Middle frontal gyrus (tissue), 1 donor: Measurements from ENCODE around the gene SCD5.

ENCODE experiments used
- DNase-seq: peaks from one replicate; pipeline ENCODE4 v3.0.0-alpha.2; 2015; ENCODE audit warnings: low spot score; ENCODE audit errors: extremely low spot score

Gene SCD5

DNA sequence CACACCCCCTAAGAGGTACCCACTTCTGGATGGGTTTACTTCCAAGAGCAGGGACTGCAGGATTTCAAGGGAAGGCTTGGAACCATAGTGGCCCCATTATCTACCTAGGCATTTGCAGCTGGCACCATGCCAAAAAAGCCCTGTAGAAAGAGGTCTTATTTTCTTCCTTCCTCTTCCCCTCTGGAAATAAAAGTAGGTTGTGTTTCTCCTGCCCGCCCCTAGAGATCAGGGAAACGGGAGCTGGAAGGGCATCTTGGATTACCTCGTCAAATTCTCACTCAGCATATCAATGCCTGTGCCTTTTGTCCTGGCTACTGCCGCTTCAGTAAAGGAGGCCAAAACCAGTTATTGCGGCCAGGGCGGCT, 1.6 kb downstream of the SCD5 start:
- DNase-seq, result no peak

DNA sequence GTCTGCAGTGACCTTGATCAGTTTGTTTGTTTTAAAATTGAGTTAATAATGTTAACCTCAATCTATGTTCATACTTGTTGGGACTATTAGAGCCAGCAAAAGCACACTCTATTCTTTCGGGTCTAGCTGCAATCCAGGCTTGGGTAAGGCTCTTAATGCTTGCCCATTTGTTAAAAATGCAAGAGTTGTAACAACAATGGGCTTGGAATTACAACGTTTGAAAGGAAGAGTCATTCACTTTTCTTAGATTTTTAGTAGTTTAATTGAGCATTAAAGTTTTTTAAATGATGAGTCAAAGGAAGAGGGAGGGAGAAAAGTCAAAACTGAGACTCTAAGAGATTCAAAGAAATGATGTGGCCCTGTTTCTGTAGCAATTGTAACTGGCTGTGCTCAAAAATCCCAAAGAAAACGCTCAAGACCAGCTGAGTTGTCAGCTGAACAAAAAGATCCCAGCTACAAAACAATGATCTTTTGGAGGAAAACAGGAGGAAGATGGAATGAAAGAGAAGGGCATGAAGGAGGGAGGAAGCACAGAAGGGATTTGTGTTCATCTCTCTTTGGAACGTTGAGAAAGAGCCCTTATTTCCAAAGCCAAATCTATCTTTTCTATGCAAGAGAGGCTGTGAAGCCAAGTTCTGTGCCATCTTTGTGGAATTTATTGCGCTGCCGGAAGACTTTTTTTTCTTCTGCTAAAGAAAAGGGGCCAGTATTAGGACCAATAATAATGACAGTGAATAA, 5.5 kb downstream of the SCD5 start:
- DNase-seq, result no peak

DNA sequence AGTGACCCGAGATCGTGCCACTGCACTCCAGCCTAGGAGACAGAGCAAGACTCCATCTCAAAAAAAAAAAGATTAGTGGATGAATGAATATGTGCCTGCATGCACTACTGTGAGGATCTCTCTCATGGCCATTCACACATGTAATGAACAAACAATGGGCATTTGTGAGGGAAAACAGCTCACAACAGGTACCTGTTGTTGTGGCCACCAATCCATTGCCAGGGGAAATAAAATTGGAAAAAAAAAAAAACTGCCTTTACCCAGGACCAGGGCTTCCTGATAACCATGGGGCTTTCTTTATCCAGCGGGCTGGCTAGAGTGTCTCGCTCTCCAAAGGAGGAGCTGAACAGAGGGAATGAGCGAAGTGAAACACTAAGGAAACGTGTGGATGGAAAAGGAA, 7.4 kb downstream of the SCD5 start:
- DNase-seq, result no peak

DNA sequence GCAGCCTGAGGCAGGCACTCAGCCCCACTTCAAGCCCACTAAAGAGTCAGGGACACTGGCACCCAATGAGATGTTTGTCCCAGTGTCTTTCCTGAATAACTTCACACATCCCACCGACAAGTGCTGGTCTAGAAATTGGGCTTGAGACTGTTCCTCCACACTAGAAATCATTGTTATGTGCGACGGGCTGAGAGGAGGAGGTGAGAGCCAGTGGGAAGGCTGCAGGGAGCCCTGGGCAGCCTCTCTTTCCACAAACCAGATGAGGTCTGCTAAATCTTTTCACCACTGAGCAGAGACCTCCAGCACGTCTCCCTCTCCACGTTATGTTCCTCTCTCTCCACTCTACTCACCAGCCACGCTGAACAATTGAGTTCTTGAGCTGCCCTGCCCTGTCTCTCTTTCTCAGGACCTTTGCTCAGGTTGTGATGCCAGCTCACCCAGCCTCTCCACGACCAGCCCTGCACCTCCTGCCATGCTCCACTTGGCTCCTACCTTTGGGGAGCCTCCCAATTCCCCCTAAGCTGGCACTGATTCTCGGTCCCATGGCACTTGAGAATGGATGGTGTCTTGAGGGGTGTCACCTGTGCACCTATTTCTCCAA, 8.4 kb downstream of the SCD5 start:
- DNase-seq, result no peak

DNA sequence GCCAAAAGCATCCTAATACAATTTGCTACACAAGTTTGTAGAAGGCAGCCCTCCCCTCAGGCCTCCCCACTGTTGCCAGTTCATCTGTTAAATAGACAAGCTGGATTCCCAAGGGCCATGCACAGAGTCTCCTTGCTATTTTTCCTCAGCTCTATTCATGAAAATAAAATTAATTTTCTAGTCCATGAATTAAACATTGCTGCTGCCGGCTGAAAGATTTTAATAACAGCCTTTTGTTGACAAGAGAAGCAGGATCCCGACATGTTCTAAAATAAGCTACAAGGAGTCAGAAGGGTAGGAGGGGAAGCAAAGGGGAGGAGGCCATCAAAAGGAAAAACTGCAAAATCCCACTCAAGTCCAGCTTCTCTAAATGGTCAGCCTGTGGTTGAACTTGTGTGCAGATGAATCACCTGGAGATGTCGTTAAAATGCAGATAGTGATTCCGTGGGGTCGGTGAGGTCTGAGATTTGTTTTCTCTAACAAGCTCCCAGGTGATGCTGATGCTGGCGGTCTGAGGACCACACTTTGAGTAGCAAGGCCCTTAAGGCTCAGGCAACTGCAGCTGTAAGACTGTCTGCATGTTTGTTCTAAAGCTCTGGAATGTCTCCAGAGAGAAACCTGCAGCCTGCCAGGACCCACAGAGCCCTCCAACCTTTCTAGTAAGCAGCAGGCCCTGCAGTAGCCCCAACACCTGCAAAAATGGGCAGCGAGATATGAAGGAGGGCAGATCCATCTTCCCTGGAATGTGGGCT, 9.4 kb downstream of the SCD5 start:
- DNase-seq, result no peak

DNA sequence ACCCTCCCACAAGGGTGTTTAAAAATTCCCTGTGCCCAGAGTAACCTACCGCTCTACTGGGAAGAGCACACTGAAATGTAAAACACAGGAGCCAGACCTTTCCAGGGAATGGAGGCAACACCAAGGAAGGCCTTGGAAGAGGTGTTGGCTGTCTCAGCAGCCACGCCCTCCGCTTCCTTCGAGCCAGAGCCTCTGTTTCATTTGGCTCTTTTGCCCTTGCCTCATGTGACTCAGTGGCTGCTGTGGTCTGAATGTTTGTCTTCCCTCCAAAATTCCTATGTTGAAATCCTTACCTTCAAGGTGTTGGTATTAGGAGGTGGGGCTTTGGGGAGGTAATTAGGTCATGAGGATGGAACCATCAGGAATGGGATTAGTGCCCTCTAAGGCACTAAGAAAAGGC, 11.3 kb downstream of the SCD5 start:
- DNase-seq, result no peak

DNA sequence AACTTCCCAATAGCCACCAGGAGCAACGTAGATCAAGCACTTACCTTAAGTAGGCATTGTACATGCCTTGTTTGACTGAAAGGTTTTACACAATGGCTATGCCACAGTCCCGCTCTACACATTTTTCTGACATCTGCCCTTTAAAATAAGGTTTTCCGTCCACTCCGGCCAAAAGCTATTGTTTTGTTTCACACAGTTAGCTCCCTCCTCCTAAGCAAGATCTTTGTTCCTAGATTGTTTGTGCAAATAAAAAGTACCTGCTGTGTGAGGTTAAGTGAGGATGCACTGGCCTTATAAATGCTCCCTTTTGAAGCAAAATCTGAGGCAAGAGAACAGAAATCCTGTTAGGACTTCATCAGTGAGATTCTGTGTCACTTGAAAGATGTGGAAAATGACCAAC, 11.8 kb downstream of the SCD5 start:
- DNase-seq, result no peak

DNA sequence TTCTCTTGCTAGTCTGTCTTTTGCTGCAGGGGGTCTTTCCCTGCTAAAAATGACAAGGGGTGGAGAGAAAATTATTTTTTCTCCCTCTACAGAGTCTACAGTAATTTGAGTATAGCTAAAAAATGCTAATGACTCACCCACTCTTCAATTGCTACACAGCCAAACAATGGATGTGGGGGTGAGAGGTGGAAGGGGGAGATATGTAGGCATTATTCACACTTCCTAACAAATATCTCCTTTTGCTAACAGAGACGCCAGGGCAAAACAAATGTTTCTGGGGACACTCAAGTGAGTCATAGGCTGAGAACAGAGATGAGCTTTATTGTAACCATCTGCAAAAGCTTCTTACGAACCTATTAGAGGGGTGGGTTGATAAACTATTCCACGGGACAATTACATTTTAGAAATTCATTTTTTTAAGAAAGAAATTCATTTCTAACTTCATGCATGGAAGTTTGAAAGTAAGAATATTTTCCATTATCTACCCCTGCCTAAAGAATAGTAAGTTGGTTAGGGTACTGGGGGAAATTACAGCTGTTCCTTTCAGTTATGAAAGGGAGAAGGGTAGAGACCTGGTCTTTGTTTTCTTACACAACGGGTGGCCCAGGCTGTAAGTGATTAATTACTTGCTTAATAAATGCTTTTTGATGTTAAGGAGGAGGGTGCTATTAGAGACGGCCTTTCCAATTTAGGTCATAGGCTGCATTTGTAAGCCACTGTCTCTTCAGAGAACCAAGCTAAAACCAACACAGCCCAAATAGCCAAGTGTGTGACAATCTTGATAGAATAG, 12.8 kb downstream of the SCD5 start:
- no peak for DNase-seq

DNA sequence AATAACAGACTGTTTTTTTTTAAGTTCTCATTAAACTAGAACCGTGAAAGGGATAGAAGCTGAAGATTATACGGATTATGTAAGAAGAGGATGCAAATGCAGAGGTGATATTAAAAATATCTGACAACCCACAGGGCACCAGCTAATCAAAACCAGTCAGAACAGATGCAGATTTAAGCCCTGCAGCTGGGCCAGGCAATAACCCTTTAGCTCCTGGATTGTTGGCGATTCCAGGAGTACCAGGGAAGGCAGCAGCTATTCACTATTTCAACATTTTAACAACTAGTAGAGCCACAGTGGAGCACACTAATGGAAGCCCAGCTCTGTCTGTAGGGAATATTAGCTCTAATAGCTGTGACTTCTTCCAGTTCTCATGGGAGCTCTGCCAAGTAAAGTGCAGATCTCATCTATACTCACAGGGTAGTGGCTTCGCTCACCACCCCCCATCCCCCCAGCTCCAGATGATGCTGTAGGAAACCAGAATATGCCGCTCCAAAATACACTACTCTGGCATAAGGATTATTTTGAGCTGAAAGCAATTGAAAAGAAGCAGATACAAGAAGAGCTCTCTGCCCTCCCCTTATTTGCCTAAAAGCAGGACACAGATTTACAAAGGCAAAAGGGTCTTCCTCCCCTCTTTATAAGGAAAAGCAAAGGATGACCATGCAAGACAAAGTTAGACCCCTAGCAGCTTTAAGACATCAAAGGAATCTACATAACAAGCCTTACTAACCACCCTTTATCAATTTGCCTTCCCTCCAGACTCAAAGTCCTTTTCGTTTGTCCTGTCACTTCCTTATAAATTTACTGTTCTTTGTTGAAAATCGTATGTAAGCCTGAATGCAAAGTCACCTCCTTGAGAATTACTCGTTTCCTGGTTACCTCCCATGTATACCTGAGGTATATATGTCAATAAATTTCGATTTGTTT, 13.7 kb downstream of the SCD5 start:
- no peak for DNase-seq

DNA sequence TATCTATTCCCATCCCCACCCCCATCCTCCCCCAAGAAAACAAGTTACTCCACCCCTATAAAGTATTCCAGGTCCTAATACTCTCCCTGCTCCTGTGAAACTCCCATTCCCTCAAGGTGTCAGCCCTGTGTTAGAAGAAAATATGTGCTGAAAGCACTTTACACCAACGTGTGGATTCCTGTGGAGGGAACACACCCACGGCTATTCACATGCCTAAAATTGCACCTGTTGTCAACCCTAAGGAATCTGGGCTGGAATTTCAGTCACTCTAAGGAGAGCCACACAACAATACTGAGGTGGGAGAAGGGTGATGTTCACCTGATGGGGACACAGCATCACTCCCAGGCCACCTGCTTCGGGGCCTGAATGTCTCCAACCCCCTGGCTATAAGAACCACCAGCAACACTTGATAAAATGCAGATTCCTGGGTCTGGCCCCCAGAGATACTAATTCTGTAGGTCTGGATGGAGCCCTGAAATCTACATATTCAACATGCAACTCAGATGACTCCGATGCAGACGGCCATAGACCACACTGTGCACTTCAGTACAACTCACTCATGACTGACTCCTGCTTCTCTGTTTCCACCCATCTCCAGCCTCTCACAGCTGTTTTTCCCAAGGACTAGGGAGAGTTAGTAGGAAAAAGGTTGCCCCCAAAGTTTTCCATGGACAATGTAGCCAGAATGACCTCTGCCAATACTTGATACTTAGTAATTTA, 15.8 kb downstream of the SCD5 start:
- DNase-seq, result no peak

DNA sequence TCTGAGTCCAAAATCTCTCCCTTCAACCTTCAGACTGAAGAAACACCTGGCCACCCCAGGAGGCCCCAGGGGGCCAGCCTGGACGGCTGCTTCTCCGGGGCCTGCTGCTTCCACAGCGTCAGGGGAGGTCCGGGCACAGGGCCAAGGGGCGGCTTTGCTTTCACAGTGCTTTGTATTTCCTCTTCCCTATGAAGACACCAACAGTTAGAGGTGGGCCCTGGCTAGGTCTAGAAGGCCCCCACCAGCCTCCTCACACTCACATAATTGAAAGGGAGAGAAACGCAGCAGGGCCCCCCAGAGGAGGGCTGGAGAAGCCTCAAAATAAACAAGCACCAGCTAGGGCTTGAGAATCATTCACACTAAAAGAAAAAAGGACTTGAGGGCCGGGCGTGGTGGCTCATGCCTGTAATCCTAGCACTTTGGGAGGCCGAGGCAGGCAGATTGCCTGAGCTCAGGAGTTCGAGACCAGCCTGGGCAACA, 17.8 kb downstream of the SCD5 start:
- no peak for DNase-seq

DNA sequence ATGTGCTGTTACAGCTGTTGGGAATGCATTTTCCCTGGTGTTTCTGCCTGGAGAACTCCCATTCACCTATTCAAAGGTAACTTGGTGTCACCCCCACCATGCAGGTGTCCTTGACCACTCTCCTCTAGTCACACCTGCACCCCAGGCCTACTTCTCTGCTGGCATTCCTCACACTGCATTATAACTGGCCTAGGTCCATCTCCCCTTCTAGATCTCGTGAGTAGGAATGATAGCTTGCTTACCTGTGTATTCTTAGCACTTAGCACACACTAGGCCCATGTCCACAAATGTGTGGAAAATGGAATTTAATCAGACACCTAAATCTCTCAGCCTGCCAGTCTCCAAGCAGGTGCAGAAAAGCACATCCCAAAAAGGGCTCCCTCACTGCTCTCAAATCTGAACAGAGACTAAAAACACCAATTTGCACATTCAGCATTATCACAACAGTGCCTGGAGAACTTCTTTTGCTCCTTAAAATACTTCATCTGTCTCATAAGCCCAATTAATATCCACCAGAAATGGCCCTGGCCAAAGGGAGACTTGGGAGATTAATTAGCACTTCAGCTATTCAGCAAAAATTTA, 18.3 kb downstream of the SCD5 start:
- DNase-seq, result no peak

DNA sequence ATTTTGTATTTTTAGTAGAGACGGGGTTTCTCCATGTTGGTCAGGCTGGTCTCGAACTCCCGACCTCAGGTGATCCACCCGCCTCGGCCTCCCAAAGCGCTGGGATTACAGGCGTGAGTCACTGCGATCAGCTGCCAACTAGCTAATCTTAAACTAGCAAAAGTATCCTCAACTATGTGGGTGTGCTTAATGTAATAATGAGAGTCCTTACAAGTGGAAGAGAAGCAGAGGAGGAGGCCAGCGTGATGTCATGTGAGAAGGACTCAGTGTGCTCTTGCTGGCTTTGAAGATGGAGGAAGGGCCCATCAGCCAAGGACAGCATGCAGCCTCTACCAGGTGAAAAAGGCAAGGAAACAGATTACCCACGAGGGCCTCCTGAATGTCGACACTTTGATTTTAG, 19.6 kb downstream of the SCD5 start:
- DNase-seq, result no peak

DNA sequence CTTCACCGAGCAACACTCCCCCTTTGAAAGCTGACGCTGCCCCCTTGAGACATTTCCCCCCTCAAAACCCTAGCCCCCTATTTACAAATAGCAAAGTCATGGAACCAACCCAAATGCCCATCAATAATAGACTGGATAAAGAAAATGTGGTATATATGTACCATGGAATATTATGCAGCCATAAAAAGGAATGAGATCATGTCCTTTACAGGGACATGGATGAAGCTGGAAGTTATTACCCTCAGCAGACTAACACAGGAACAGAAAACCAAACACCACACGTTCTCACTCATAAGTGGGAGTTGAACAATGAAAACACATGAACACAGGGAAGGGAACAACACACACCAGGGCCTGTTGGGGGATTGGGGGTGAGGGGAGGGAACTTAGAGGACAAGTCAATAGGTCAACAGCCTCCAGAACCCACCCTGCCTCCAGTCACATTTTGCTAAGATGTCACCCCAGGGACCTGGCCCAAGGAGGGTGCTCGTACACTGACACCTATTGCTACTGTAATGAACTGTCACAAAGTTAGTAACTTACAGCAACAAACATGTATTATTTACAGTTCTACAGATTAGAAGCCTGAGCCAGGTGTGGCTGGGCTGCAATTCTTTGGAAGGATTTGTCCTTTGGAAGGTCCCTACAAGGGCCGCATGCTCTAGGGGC, 20.6 kb downstream of the SCD5 start:
- no peak for DNase-seq

DNA sequence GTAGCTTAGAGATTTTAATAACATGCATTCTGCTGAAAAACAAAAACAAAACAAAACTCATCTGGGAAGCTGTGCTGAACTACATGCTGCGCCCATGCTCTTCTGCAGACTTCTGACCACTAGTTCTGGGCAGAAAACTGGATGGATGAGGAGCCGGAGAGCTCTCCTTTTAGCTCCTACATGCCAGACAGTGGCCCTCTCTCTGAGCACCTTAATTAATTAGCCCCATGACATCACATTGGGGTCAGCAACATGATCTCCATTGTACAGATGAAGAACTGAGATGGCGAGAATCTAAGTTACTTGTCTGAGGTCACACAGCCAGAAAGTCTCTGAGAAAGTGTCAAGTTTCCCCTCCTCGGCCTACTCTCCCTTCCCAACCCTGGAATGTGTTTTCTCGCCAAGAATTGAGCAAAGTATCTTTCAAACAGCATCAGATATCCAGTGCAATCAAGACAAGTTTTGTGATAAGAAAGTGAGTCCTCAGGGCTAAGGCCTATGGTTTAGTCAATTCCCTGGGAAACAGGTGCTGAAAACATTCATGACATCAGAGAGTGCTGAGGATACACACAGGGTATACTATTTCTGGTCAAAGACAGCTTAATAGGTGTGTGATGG, 21.6 kb downstream of the SCD5 start:
- no peak for DNase-seq

DNA sequence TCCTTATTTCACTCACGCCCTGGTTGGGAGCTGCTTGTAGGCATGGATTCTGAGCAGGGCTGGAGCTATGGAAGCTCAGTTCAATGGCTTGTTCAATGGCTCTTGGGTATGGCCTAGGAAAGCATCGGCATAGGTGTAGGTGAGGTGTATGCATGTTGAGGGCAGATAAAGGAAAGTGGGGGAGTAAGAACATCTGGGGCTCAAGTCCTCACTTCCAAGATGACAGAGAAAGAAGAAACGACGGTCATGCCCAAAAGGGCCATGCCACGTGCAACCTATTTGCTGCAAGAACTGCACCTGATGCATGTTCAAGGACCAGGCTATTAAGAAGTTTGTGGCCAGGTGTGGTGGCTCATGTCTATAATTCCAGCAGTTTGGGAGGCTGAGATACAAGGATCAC, 23.4 kb downstream of the SCD5 start:
- no peak for DNase-seq

DNA sequence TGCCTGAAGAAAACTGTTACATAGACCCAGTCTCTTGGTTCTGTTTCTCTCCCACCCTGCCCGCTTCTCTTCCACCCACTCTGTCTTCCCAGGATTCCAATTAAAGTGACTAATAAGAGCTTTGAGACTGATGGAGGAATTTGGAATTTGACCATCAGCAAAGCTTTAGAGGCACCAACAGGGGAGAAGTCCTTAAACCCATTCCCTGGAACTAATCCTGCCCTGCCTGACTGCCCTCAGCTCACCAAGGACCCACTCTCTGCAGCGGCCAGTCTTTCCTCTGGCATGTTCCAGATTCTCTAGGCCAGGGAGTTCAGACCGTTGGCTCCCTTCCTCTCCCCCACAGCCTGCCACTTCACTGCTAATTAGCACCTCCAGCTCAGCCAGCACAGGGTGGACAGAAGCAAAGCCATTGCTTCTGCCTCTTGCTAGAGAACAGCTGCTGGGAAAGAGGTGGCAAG, 23.9 kb downstream of the SCD5 start:
- DNase-seq, result no peak

DNA sequence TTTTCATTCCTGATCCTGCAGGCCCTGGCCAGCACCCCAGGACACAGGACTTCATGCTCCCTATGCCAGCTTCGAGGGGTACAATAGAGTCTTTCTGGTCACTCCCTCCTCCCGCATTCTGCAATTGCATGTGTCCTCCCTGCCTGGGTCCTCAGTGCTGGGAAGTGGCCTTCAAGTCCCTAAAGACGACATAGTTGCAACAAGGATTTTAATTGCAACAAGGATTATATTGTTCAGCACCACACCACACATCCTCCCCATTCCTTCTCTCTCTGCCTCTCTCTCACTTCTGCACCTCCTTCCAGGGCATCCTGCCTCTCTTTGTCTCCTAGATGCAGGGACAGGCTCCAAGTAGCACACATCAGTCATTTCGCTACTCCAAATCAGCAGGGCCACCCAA, 25.5 kb downstream of the SCD5 start:
- no peak for DNase-seq

DNA sequence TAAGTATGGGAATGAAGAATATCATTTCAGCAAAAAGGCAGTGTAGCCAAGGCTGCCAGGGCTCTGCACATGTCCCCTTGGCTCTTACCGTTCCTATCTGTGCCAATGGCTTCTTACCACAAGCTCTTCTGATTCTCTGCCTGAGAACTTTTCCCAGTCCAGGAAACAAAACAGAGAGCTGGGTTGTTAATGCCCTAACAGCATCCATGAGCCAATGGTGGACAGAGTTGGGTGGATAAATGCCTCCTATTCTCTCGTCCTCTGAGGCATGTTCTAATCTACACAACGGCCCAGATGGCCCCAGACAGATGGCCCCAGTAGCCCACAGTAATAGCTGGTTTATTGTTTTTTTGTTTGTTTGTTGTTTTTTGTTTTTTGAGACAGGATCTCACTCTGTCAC, 28.0 kb downstream of the SCD5 start:
- peak; percentile 86 for DNase-seq
